IMR-90 (cell line): Measurements from ENCODE around the gene AARS1. TPM values are rescaled to one million over a fixed set of nuclear protein-coding genes. Genes with fewer than 3 reads are reported as not detected.
"Not testable (repeated sequence)": the region's sequence is repeated elsewhere in the genome, so short reads cannot be mapped to it uniquely, and the experiment has no call there.

Source experiments
- ATAC-seq: fragments of 200-7000 bp; cut with Tn5 transposase; 2 replicates; pipeline ENCODE4 v1.9.1; 2020; ENCODE audit warnings: low read depth, mild to moderate bottlenecking, moderate library complexity
- BruUV-seq: library from RNA; stranded (reverse); fragments of 400-500 nt; replicated peaks from 2 replicates; lab custom pipeline; 2021; lab: Mats Ljungman, UMichigan
- CTCF ChIA-PET: fragments of 300-600 bp; formaldehyde crosslinking; extraction: SDS; loops from one replicate; lab custom pipeline; 2021; ENCODE audit warnings: antibody characterized with exemption; lab: Yijun Ruan, JAX
- POLR2A ChIA-PET: fragments of 300-600 bp; sonication (Branson Sonifier 250); formaldehyde crosslinking; loops from one replicate; lab custom pipeline; 2022; ENCODE audit warnings: antibody characterized with exemption; ENCODE audit not compliant: unreplicated experiment; lab: Charles Lee
- DNase-seq: peaks from one replicate; pipeline ENCODE4 v3.0.0; 2013
- H2AFZ ChIP-seq: replicated peaks from 2 replicates; pipeline ENCODE3; 2013; ENCODE audit warnings: low read length, mild to moderate bottlenecking; ENCODE audit not compliant: poor library complexity
- H2AK5ac ChIP-seq: 2 replicates; pipeline ENCODE4 v1.6.1; 2013; ENCODE audit warnings: low read depth, low read length, inconsistent platforms
- H2AK9ac ChIP-seq: replicated peaks from 2 replicates; pipeline ENCODE3; 2013; ENCODE audit warnings: mild to moderate bottlenecking, low read depth, low read length, moderate library complexity; ENCODE audit not compliant: poor library complexity
- H2BK120ac ChIP-seq: 2 replicates; pipeline ENCODE4 v1.6.1; 2013; ENCODE audit warnings: low read depth, low read length, inconsistent platforms
- H2BK15ac ChIP-seq: 3 replicates; pipeline ENCODE4 v1.6.1; 2013; ENCODE audit warnings: low read depth, low read length, inconsistent platforms
- H2BK20ac ChIP-seq: 2 replicates; pipeline ENCODE4 v1.6.1; 2013; ENCODE audit warnings: low read depth, mild to moderate bottlenecking, inconsistent platforms, low read length, moderate library complexity
- H2BK5ac ChIP-seq: 2 replicates; pipeline ENCODE4 v1.6.1; 2013; ENCODE audit warnings: mild to moderate bottlenecking, low read depth, low read length, inconsistent platforms; ENCODE audit not compliant: poor library complexity, severe bottlenecking
- H3K14ac ChIP-seq: replicated peaks from 2 replicates; pipeline ENCODE4 v1.6.1; 2013; ENCODE audit warnings: low read depth, low read length, inconsistent platforms
- H3K18ac ChIP-seq: 2 replicates; pipeline ENCODE4 v1.6.1; 2013; ENCODE audit warnings: low read depth, low read length, control low read depth
- H3K23ac ChIP-seq: 2 replicates; pipeline ENCODE4 v1.6.1; 2013; ENCODE audit warnings: low read depth, low read length, inconsistent platforms
- H3K27ac ChIP-seq: 2 replicates; pipeline ENCODE4 v1.5.1; 2013; ENCODE audit warnings: mild to moderate bottlenecking, control low read depth, low read length; ENCODE audit not compliant: insufficient read depth
- H3K27me3 ChIP-seq: 2 replicates; pipeline ENCODE4 v1.6.1; 2013; ENCODE audit warnings: low read length; ENCODE audit not compliant: control insufficient read depth, insufficient read depth
- H3K36me3 ChIP-seq: 2 replicates; pipeline ENCODE4 v1.6.1; 2013; ENCODE audit warnings: low read length, mixed read lengths; ENCODE audit not compliant: control insufficient read depth, insufficient read depth
- H3K4ac ChIP-seq: 2 replicates; pipeline ENCODE4 v1.6.1; 2013; ENCODE audit warnings: low read depth, low read length, inconsistent platforms
- H3K4me1 ChIP-seq: 2 replicates; pipeline ENCODE4 v1.6.1; 2013; ENCODE audit warnings: low read length, mixed read lengths; ENCODE audit not compliant: control insufficient read depth, insufficient read depth
- H3K4me2 ChIP-seq: 2 replicates; pipeline ENCODE4 v1.6.1; 2013; ENCODE audit warnings: low read depth, mild to moderate bottlenecking, control low read depth, low read length, moderate library complexity
- H3K4me3 ChIP-seq: 2 replicates; pipeline ENCODE4 v1.5.1; 2013; ENCODE audit warnings: low read depth, mild to moderate bottlenecking, control low read depth, low read length, moderate library complexity; ENCODE audit not compliant: insufficient read depth
- H3K56ac ChIP-seq: 2 replicates; pipeline ENCODE4 v1.6.1; 2013; ENCODE audit warnings: low read length, inconsistent platforms; ENCODE audit not compliant: insufficient read depth; ENCODE audit errors: extremely low read depth
- H3K79me1 ChIP-seq, 2 experiments: 2 replicates each; pipeline ENCODE4 v1.6.1; 2013; ENCODE audit warnings: low read length in 2 of 2, inconsistent platforms in 1 of 2, low read depth in 1 of 2
- H3K9ac ChIP-seq: 2 replicates; pipeline ENCODE4 v1.6.1; 2013; ENCODE audit warnings: low read depth, low read length, control low read depth
- H3K9me1 ChIP-seq: 2 replicates; pipeline ENCODE4 v1.6.1; 2013; ENCODE audit warnings: low read length, inconsistent platforms; ENCODE audit not compliant: insufficient read depth
- H3K9me3 ChIP-seq: 2 replicates; pipeline ENCODE4 v1.6.1; 2013; ENCODE audit warnings: low read length; ENCODE audit not compliant: control insufficient read depth, insufficient read depth
- H4K20me1 ChIP-seq: 2 replicates; pipeline ENCODE4 v1.6.1; 2013; ENCODE audit warnings: low read length, inconsistent platforms; ENCODE audit not compliant: insufficient read depth
- H4K5ac ChIP-seq: 2 replicates; pipeline ENCODE4 v1.6.1; 2013; ENCODE audit warnings: mild to moderate bottlenecking, low read depth, low read length, control low read depth
- H4K8ac ChIP-seq, 2 experiments: 2 replicates each; pipeline ENCODE4 v1.6.1; 2013; ENCODE audit warnings: low read depth in 2 of 2, low read length in 2 of 2, control low read depth in 1 of 2, inconsistent platforms in 1 of 2
- H4K91ac ChIP-seq: 2 replicates; pipeline ENCODE4 v1.6.1; 2013; ENCODE audit warnings: low read depth, low read length, inconsistent platforms; ENCODE audit not compliant: insufficient read depth
- WGBS, 2 experiments: methylation state at CpG; one replicate each; pipeline versions ENCODE4 v1.1.5 to v1.1.7; 2013; ENCODE audit warnings: missing lambda C conversion rate in 2 of 2; ENCODE audit not compliant: insufficient read length in 1 of 2; ENCODE audit errors: extremely low coverage in 2 of 2; 5-methylcytosine and 5-hydroxymethylcytosine counted together
- dilution Hi-C: fragments of 300-500 bp; cut with HindIII; formaldehyde crosslinking; loops from one replicate; pipeline ENCODE4 v1.14.3; 2018; ENCODE audit warnings: low sequenced_read_pairs; ENCODE audit not compliant: unreplicated experiment
- in situ Hi-C: fragments of 300-500 bp; cut with MboI; formaldehyde crosslinking; loops from 3 replicates; pipeline ENCODE4 v1.14.3; 2019; ENCODE audit warnings: low sequenced_read_pairs, inconsistent platforms, mixed read lengths
- intact Hi-C: fragments of 100-400 bp; cut with micrococcal nuclease; formaldehyde crosslinking; loops from 2 replicates; pipeline ENCODE4 v1.10.0; 2022
- microRNA-seq, 2 experiments: library from miRNA; stranded (forward) in 1 of 2; unstranded in 1 of 2; fragments of 10-50 nt in 1 of 2; fragments of <30 nt in 1 of 2; gene quantifications in 1 of 2; microRNA quantifications in 1 of 2; one replicate each; pipeline versions ENCODE3 to v1.1.0; 2013 to 2020; ENCODE audit not compliant: insufficient read depth in 1 of 2, insufficient read length in 1 of 2, unreplicated experiment in 1 of 2
- polyA plus RNA-seq, 3 experiments: library from polyadenylated mRNA; depleted of rRNA; stranded (reverse); fragments of >200 nt; gene quantifications; 2 replicates each; pipeline ENCODE4 v1.2.3, GENCODE V29; 2012; ENCODE audit warnings: low replicate concordance in 1 of 3
- small RNA-seq, 5 experiments: library from RNA; depleted of rRNA; stranded (forward); fragments of <200 nt; gene quantifications; one replicate each; pipeline ENCODE3, GENCODE V24; 2012
- total RNA-seq: library from RNA; depleted of rRNA; stranded (reverse); fragments of >200 nt; gene quantifications from 2 replicates; pipeline ENCODE4 v1.2.3, GENCODE V29; 2012; rRNA removed

The AARS1 gene
- total and polyA plus RNA-seq, 2 of the 4 experiments (the other 2 are of a cell fraction): 104 to 139 TPM

- H2BK5ac ChIP-seq, H4K5ac ChIP-seq, H3K79me1 ChIP-seq, H4K91ac ChIP-seq, H3K56ac ChIP-seq, H2AK5ac ChIP-seq, POLR2A ChIA-PET, H3K9ac ChIP-seq, H3K27ac ChIP-seq, ATAC-seq, H3K23ac ChIP-seq, CTCF ChIA-PET, H3K4ac ChIP-seq, H4K20me1 ChIP-seq, H2BK20ac ChIP-seq, H3K27me3 ChIP-seq, in situ Hi-C loops, H2BK15ac ChIP-seq, DNase-seq, H4K8ac ChIP-seq, H3K9me3 ChIP-seq, H2AK9ac ChIP-seq, H3K36me3 ChIP-seq, dilution Hi-C loops, BruUV-seq, H3K4me2 ChIP-seq, H2BK120ac ChIP-seq, intact Hi-C loops, H2AFZ ChIP-seq, H3K4me1 ChIP-seq, H3K9me1 ChIP-seq, H3K18ac ChIP-seq, H3K14ac ChIP-seq, H3K4me3 ChIP-seq: not testable (repeated sequence)
- WGBS, 2 experiments: no CpG with 5 or more reads among the region's 7 CpGs
These were observed 85.8 kb downstream of the AARS1 start for GRCh38 chr16:70203508-70203907.

Small RNA genes lying within 50 kb of the gene (microRNA-seq; reads per million reads assigned to microRNA genes)
- gene AC009060.2 (ENCODE audit: insufficient read depth, insufficient read length): not detected
- not detected for gene RN7SL279P (ENCODE audit: insufficient read depth, insufficient read length)

Small RNA genes lying within 50 kb of the gene (small RNA-seq; reads per million reads assigned to genes)
- gene AC009060.2 (0 reads per million in 5 experiments), gene RN7SL279P (0 reads per million in 5 experiments)

Other genes with a start within 250 kb of the AARS1 start
- 10.0 and 12.2 TPM in 2 replicates for gene PDPR, start 175.2 kb downstream of the AARS1 start, total RNA-seq
- gene PDPR, start 175.2 kb downstream of the AARS1 start, polyA plus RNA-seq (2012; rRNA removed): 19.0 and 19.4 TPM in 2 replicates
- not detected in 2 replicates for gene CLEC18C, start 115.7 kb downstream of the AARS1 start, total RNA-seq
- gene CLEC18C, start 115.7 kb downstream of the AARS1 start, polyA plus RNA-seq (2012; rRNA removed): 0.03 TPM in 1 of 2 replicates, not detected in the other
- 7.0 and 11.1 TPM in 2 replicates for gene EXOSC6, start 37.6 kb downstream of the AARS1 start, total RNA-seq
- 5.8 and 6.3 TPM in 2 replicates for gene EXOSC6, start 37.6 kb downstream of the AARS1 start, polyA plus RNA-seq (2012; rRNA removed)
- gene DDX19B, start 9.7 kb upstream of the AARS1 start, total RNA-seq: 26.1 and 33.3 TPM in 2 replicates
- 36.0 and 41.0 TPM in 2 replicates for gene DDX19B, start 9.7 kb upstream of the AARS1 start, polyA plus RNA-seq (2012; rRNA removed)
- 52.2 and 69.5 TPM in 2 replicates for gene DDX19A, start 57.4 kb upstream of the AARS1 start, total RNA-seq
- 41.1 and 44.7 TPM in 2 replicates for gene DDX19A, start 57.4 kb upstream of the AARS1 start, polyA plus RNA-seq (2012; rRNA removed)
- 16.4 and 17.4 TPM in 2 replicates for gene ST3GAL2, start 149.6 kb upstream of the AARS1 start, total RNA-seq
- gene ST3GAL2, start 149.6 kb upstream of the AARS1 start, polyA plus RNA-seq (2012; rRNA removed): 17.7 and 18.3 TPM in 2 replicates
- gene FCSK, start 165.1 kb upstream of the AARS1 start, total RNA-seq: 5.3 and 6.1 TPM in 2 replicates
- 7.2 and 8.3 TPM in 2 replicates for gene FCSK, start 165.1 kb upstream of the AARS1 start, polyA plus RNA-seq (2012; rRNA removed)
- 85.0 and 96.1 TPM in 2 replicates for gene COG4, start 234.0 kb upstream of the AARS1 start, total RNA-seq
- 47.5 and 49.7 TPM in 2 replicates for gene COG4, start 234.0 kb upstream of the AARS1 start, polyA plus RNA-seq (2012; rRNA removed)
- 97.9 and 112 TPM in 2 replicates for gene SF3B3, start 234.3 kb upstream of the AARS1 start, total RNA-seq
- gene SF3B3, start 234.3 kb upstream of the AARS1 start, polyA plus RNA-seq (2012; rRNA removed): 123 and 134 TPM in 2 replicates